GM21390 (cell line): ENCODE data around the gene TULP4.

ENCODE experiments used
- ATAC-seq: cut with Tn5 transposase; IDR thresholded peaks from one replicate; pipeline ENCODE4 v1.9.1; 2021; ENCODE audit not compliant: unreplicated experiment

The TULP4 gene

GRCh38 chr6:158416883-158417759 is 104.9 kb downstream of the TULP4 start:
- ATAC-seq = no peak

DNA sequence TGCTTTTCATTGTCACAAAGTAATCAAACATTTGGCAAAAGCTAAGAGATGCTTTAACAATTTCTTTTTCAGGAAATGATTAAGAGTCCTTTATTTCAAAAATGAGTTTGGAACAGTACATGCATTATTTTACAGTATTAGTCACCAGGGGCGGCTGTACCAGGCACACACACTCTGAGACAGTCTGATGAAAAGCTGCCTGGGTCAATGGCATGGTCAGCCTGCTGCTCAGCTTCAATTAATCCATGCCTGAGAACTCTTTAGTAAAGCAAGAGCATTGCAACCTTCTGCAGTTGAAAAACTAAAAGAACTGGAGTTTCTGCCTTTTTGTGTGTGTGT is 105.5 kb downstream of the TULP4 start:
- no peak for ATAC-seq

- no peak for ATAC-seq
These were observed 106.2 kb downstream of the TULP4 start for GRCh38 chr6:158418501-158418900.

DNA sequence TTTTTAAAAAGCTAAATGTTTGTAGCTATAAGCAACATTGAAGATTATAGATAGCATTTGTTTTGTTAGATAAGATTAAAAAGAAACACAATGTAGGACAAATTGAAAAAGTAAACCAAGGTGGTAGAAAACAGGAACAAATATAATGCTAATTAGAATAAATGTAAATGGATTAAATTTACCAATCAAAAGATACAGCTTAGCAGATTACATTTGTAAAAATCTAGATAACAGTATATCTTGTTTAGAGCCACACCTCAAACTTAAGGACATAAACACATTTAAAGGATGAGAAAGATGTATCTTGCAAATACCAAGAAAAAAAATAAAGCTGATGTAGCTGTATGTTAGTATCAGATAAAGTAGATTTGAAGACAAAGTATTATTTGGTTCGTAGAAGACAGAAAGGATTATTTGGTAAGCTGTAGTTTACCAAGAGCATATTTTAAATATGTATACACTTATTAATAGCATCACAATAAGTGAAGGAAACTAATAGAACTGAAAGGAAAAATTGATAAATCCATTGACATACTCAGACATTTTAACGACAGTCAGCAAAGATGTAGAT is 107.2 kb downstream of the TULP4 start:
- ATAC-seq = no peak

- ATAC-seq = no peak
These were observed 109.1 kb downstream of the TULP4 start for GRCh38 chr6:158421381-158421780.

- no peak for ATAC-seq
These were observed 110.5 kb downstream of the TULP4 start for GRCh38 chr6:158422629-158423238.

DNA sequence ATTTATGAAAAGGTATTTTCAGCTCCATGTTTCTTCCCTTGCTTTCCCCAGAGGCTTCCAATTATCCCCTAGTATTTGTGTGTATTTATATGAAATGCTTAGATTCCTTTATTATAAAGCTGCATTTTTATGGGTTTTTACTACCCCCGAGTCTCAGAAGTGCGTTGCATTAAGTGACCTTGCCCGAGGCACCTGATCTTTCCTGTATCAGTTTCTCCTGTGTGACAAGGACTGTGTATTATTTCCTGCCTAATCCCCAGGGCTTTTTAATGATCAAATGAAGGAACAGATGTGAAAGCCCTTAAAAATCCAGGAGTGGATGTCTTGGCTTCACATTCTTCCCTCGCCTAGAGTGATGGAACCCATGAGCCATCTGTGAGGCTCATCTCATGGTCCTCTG is 118.8 kb downstream of the TULP4 start:
- ATAC-seq = no peak

DNA sequence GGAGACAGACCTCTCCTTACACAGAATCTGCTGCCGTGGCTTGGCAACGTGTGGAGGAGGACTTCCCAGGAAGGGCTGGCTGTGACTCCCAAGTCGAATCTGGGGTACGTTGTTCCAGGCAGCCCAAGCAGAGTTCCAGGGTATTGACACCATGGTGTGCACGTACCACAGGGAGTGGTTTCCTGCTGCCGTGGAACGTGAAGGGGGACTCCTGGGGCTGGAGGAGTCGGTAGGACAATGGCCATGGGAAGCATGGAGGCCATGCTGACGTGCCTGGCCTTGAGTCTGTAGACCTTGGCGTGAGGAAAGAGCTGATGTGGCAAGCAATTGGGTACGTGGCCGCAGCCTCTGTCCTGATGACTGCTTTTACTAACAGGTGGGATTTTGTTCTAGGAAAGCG is 119.3 kb downstream of the TULP4 start:
- no peak for ATAC-seq

DNA sequence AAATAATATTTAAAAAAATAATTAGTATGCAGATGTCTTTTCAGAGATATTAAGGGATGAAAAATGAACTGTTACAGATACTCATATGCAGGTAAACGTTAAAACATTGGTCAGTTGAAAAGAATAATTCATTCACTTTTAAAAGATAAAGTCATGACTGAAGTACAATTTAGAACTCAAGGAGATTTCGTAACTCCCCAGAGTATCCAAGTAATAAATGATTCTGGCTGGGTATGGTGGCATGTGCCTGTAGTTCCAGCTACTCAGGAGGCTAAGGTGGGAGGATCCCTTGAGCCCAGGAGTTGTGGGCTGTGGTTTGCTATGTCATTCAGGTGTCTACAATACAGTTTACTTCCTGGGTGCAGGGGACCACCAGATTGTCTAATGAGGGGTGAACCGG is 125.3 kb downstream of the TULP4 start:
- no peak for ATAC-seq

- no peak for ATAC-seq
These were observed 126.0 kb downstream of the TULP4 start for GRCh38 chr6:158438226-158438625.

DNA sequence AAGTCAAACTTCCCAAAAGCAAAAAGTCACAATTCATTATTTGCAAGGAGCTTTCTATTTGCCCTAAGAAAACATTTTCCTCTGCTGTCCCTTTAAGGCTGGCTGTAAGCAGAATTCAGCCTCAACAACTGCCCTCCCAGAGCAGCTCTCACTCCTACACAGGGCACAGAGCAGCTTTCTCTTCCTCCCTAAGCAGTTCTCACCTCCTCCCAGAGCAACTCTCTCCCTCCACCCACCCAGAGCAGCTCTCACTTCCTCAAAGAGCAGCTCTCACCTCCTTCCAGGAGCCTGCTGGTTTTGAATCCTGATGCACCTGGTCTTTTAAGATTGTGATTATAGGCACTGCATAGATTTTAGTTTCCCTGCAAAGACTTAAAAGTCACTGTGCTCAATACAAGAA is 127.0 kb downstream of the TULP4 start:
- peak; percentile 97 for ATAC-seq

DNA sequence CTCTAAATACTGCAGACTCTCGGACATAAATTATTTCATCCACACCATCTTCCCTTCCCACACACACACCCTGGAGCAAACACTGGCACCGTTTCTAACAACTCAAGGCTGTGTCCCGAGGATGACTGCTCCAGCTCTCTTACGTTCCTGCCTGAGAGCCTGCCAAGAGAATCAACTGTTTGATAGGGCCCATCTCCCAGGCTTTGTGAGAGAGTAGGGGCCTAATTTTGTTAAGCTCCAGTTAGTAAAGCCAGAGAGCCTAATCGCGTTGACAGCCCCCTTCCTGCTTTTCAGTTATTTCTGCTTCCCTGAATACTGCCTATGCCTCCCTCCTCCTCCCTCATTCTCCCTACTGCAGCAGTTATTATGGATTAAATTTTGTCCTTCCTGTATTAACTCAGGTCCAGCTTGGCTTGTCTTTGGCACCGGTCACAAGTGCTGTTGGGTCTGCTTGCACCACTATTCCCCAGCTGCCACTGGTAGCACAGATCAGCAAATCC is 129.5 kb downstream of the TULP4 start:
- no peak for ATAC-seq

DNA sequence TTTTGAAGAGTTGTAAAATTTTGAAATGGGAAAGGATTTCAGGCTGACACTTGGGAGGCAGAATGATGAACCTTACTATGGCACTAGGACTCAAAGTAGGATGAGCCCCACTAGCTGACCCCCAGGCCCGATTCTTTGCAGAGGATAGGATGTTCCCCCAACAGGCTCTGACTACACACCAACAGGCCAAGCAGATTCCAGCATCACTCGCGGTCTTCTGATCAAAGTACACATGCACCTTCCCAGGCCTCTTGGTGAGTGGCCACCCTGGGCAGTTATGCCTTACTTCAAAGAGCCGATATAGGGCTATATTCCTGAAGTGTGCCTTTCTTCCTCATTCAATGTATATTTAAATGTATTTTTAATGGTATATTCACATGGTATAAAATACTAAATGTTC is 130.0 kb downstream of the TULP4 start:
- no peak for ATAC-seq

DNA sequence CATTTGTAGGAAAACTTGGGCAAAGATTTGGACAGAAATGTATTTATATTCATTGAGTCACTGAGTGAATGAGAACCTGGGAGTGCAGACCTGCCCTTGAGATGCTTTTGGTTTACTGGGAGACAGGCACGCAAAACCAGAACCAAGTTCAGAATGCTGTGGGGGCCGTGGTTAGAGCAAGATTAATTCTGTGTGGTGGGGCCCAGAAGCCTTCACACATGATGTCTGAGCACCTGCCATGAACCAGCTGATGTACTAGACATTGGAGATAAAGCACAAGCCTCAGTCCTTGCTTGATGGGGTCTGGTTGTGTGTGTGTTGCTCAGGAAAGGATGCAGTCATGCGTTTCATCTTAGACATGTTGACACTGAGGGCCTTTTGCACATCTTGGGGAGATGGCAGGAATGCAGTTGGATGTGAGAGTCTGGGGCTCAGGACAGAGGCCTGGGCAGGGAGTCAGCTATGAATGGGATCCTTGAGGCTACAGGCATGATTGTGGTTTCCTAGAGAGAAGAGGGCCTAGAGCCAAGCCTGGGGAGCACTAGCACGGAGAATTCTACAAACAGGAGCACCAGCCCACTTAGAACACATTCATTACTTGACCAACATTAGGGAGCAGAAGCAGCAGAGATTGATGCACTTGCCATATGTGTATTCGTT is 133.3 kb downstream of the TULP4 start:
- ATAC-seq = no peak

DNA sequence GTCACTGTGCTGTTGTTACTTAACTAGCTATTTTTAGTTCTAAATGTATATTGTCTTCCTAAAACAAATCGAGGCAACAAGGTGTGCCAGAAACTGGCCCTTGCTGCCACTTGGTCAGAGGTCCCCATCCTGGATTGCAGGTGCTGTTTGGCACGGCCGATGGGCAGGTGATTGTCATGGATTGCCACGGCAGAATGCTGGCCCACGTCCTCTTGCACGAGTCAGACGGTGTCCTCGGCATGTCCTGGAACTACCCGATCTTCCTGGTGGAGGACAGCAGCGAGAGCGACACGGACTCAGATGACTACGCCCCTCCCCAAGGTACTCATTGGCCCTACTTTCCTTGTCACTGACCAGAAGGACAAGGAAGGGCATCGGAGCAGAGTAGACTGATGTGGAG is 136.6 kb downstream of the TULP4 start:
- ATAC-seq = no peak

- no peak for ATAC-seq
These were observed 139.9 kb downstream of the TULP4 start for GRCh38 chr6:158452191-158452590.

GRCh38 chr6:158457131-158457530 is 144.9 kb downstream of the TULP4 start:
- ATAC-seq = no peak

GRCh38 chr6:158457616-158458278 is 145.5 kb downstream of the TULP4 start:
- ATAC-seq = no peak

GRCh38 chr6:158459726-158460125 is 147.5 kb downstream of the TULP4 start:
- ATAC-seq = no peak

DNA sequence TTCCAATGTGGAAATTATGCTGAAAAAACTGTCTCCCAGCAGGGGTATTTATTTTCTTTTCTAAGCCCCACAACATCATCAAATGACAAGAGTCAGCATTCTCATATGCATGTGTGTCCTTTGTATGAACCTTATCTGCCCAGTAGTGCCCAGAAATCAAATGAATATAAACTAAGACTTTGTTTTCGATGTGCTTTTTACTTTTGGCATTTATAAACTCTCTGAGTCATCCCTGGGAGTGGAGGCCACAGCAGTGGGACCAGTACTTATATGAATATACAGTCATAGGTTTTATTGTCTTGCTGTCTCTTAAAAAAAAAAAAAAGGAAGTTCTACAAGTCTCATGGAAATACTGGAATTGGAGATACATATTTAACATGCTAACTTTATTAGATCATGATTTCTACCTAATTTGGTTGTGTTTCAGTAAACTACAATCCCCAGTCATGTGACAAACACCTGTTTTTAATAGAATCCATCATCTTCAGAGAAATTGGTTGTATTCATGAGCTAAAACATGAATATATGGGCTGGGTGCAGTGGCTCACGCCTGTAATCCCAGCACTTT is 148.4 kb downstream of the TULP4 start:
- no peak for ATAC-seq

DNA sequence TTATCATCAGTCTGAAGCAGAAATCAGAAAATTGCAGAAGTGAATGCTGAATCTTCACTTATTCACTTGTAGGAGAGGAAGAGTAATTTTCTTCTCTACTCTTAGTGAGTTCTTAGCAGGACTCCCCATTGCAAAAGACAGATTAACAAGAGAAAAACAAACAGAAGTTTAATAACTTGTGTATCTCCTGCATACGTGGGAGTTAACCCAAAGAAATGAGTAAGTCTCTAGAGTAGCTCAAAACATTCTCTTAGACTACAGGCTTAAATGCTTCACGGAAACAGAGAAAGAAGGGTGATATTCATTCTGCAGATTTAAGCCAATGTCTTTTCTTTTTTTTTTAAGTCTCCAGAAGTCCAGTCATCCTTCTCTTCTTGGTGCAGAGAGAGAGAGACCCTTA is 149.7 kb downstream of the TULP4 start:
- no peak for ATAC-seq
